ENCODE results near the gene ANKRD17.

- TF ChIP-seq CTCF (IDR thresholded peaks at IDR 0.05; ENCODE audit: low read length), result no peak
- TF ChIP-seq EZH2 (optimal IDR thresholded peaks at IDR 0.05; ENCODE audit: low read depth, low read length), result no peak
- no peak for TF ChIP-seq EZH2phosphoT487 (IDR thresholded peaks at IDR 0.05; ENCODE audit: low read length)
These were observed 10.2 kb downstream of the ANKRD17 start for GRCh38 chr4:73248416-73248815.

Measured in MM.1S (cell line).